OCI-LY1 (cell line): ENCODE results near the gene KIF25.

ENCODE experiments used
- CTCF ChIP-seq: fragments of 200-600 bp; sonication (generic), shearing (Covaris generic); IDR thresholded peaks from 2 replicates; pipeline ENCODE4 v1.5.1; 2017; ENCODE audit warnings: mild to moderate bottlenecking, antibody characterized with exemption, low read length, moderate library complexity, mixed read lengths
- EZH2 ChIP-seq: fragments of 200-600 bp; sonication (generic), shearing (Covaris generic); IDR thresholded peaks from 2 replicates; pipeline ENCODE4 v1.8.0; 2017; ENCODE audit warnings: borderline replicate concordance, mixed run types, mild to moderate bottlenecking, antibody characterized with exemption, low read length, moderate library complexity, mixed read lengths

- no peak for TF ChIP-seq CTCF
- TF ChIP-seq EZH2, result no peak
Observed at GRCh38 chr6:168090064-168090690, 92.7 kb downstream of the KIF25 start.
